Activated CD4-positive, alpha-beta T cell treated with anti-CD3 and anti-CD28 coated beads for 48 hours (primary cell): Measurements from ENCODE around the gene UBR4.

Source experiments
- DNase-seq: peaks from one replicate; pipeline ENCODE4 v3.0.0-alpha.2; 2020

The UBR4 gene

GRCh38 chr1:19032701-19033514 lies 177.2 kb downstream of the UBR4 start:
- DNase-seq: no peak

- no peak for DNase-seq
Measured at GRCh38 chr1:19032413-19032695, 177.7 kb downstream of the UBR4 start.

- no peak for DNase-seq
Measured at GRCh38 chr1:19029191-19030085, 180.6 kb downstream of the UBR4 start.

- DNase-seq: no peak
Measured at GRCh38 chr1:19028546-19029129, 181.4 kb downstream of the UBR4 start.

- no peak for DNase-seq
Measured at GRCh38 chr1:19028110-19028509, 182.0 kb downstream of the UBR4 start.
